22Rv1 (cell line): ENCODE measurements around the gene SMCO2.

Experiments
- CTCF ChIP-seq: fragments of 450-650 bp; IDR thresholded peaks from 2 replicates; pipeline ENCODE4 v1.5.1; 2017; ENCODE audit warnings: mild to moderate bottlenecking
- ZFX ChIP-seq: fragments of 450-650 bp; IDR thresholded peaks from 2 replicates; pipeline ENCODE4 v1.6.1; 2017; ENCODE audit warnings: antibody characterized with exemption, borderline replicate concordance

GRCh38 chr12:27537855-27538675, 91.5 kb downstream of the SMCO2 start:
- TF ChIP-seq CTCF (no peak), ZFX (no peak)
